H1 (cell line): Measurements from ENCODE around the gene EPDR1. TPM values are rescaled to one million over a fixed set of nuclear protein-coding genes. Genes with fewer than 3 reads are reported as not detected.

ENCODE experiments used
- CTCF ChIA-PET: fragments of 300-600 bp; sonication (Branson Sonifier 250); formaldehyde crosslinking; loops from one replicate; lab custom pipeline; 2021; ENCODE audit not compliant: partially characterized antibody; lab: Charles Lee
- POLR2A ChIA-PET: fragments of 300-600 bp; sonication (Branson Sonifier 250); formaldehyde crosslinking; loops from one replicate; lab custom pipeline; 2021; ENCODE audit warnings: inconsistent platforms; ENCODE audit not compliant: partially characterized antibody; lab: Charles Lee
- DNase-seq, 2 experiments: peaks; one replicate each; pipeline versions ENCODE4 v3.0.0 to v3.0.0-alpha.2; 2010 to 2022; ENCODE audit warnings: low spot score in 2 of 2, low read depth in 1 of 2, mixed read lengths in 1 of 2
- FAIRE-seq: peaks from 2 replicates; lab custom pipeline; 2011; peaks lifted over from hg19 to GRCh38; lab: Jason Lieb, UNC
- H2AFZ ChIP-seq: 2 replicates; pipeline ENCODE4 v1.8.1; 2012; ENCODE audit warnings: low read length, inconsistent platforms
- H2AK5ac ChIP-seq: 2 replicates; pipeline ENCODE4 v1.6.1; 2013; ENCODE audit warnings: low read depth, low read length
- H2BK120ac ChIP-seq: replicated peaks from 2 replicates; pipeline ENCODE3; 2013; ENCODE audit warnings: low read depth, low read length, inconsistent platforms
- H2BK12ac ChIP-seq: 2 replicates; pipeline ENCODE4 v1.6.1; 2013; ENCODE audit warnings: low read depth, low read length
- H2BK15ac ChIP-seq: 2 replicates; pipeline ENCODE4 v1.6.1; 2013; ENCODE audit warnings: low read length
- H2BK20ac ChIP-seq: 2 replicates; pipeline ENCODE4 v1.6.1; 2013; ENCODE audit warnings: low read length
- H2BK5ac ChIP-seq: 2 replicates; pipeline ENCODE4 v1.6.1; 2013; ENCODE audit warnings: low read depth, low read length
- H3K14ac ChIP-seq: 2 replicates; pipeline ENCODE4 v1.6.1; 2013; ENCODE audit warnings: inconsistent platforms; ENCODE audit not compliant: insufficient read length
- H3K18ac ChIP-seq: 2 replicates; pipeline ENCODE4 v1.6.1; 2013; ENCODE audit warnings: low read length; ENCODE audit errors: extremely low read depth
- H3K23ac ChIP-seq: 2 replicates; pipeline ENCODE4 v1.6.1; 2013; ENCODE audit warnings: inconsistent platforms; ENCODE audit not compliant: insufficient read length
- H3K23me2 ChIP-seq: 2 replicates; pipeline ENCODE4 v1.6.1; 2013; ENCODE audit warnings: low read depth, low read length
- H3K27ac ChIP-seq: 2 replicates; pipeline ENCODE4 v1.6.1; 2011; ENCODE audit warnings: low read depth, low read length, inconsistent platforms
- H3K27me3 ChIP-seq, 4 experiments: replicated peaks in 1 of 4; 1 replicate in 1 of 4; 2 replicates in 3 of 4; pipeline versions ENCODE4 v1.6.1 to v1.8.1; 2011 to 2013; ENCODE audit warnings: low read length in 3 of 4, mild to moderate bottlenecking in 3 of 4, inconsistent platforms in 2 of 4, mixed read lengths in 2 of 4, moderate library complexity in 1 of 4; ENCODE audit not compliant: control insufficient read depth in 3 of 4, insufficient read depth in 3 of 4; ENCODE audit errors: extremely low read depth in 1 of 4
- H3K36me3 ChIP-seq, 4 experiments: 2 replicates each; pipeline versions ENCODE4 v1.6.1 to v1.8.1; 2011 to 2013; ENCODE audit warnings: mild to moderate bottlenecking in 4 of 4, low read length in 3 of 4, moderate library complexity in 2 of 4, control low read depth in 1 of 4, inconsistent platforms in 1 of 4; ENCODE audit not compliant: insufficient read depth in 4 of 4, control insufficient read depth in 2 of 4
- H3K4ac ChIP-seq: replicated peaks from 2 replicates; pipeline ENCODE3; 2013; ENCODE audit warnings: low read length, low read depth, mixed read lengths, inconsistent platforms; ENCODE audit not compliant: insufficient read length
- H3K4me1 ChIP-seq, 4 experiments: replicated peaks in 1 of 4; 1 replicate in 1 of 4; 2 replicates in 3 of 4; pipeline versions ENCODE4 v1.6.1 to v1.8.1; 2011 to 2013; ENCODE audit warnings: low read length in 3 of 4, inconsistent platforms in 2 of 4, mixed read lengths in 1 of 4; ENCODE audit not compliant: insufficient read depth in 4 of 4, control insufficient read depth in 3 of 4
- H3K4me2 ChIP-seq, 2 experiments: 2 replicates each; pipeline versions ENCODE4 v1.6.1 to v1.8.1; 2011 to 2013; ENCODE audit warnings: low read depth in 2 of 2, low read length in 2 of 2, control low read depth in 1 of 2, inconsistent platforms in 1 of 2, mild to moderate bottlenecking in 1 of 2; ENCODE audit not compliant: insufficient read depth in 1 of 2
- H3K4me3 ChIP-seq, 4 experiments: fragments of 200-600, 300-600 bp in 1 of 4; sonication (generic), shearing (Covaris generic), sonication (Bioruptor Twin) in 1 of 4; 2 replicates each; pipeline versions ENCODE4 v1.5.1 to v1.8.1; 2011 to 2016; ENCODE audit warnings: low read length in 4 of 4, low read depth in 3 of 4, control low read depth in 2 of 4, inconsistent platforms in 2 of 4, mild to moderate bottlenecking in 2 of 4, mixed read lengths in 1 of 4, moderate library complexity in 1 of 4; ENCODE audit not compliant: insufficient read depth in 2 of 4; ENCODE audit errors: extremely low read depth in 1 of 4
- H3K56ac ChIP-seq: replicated peaks from 2 replicates; pipeline ENCODE3; 2013; ENCODE audit warnings: low read depth, mild to moderate bottlenecking, mixed read lengths, low read length, inconsistent platforms; ENCODE audit not compliant: insufficient read length
- H3K79me1 ChIP-seq: 2 replicates; pipeline ENCODE4 v1.6.1; 2013; ENCODE audit warnings: low read depth, low read length, control low read depth
- H3K79me2 ChIP-seq, 2 experiments: 2 replicates each; pipeline versions ENCODE4 v1.6.1 to v1.8.1; 2012 to 2013; ENCODE audit warnings: low read length in 2 of 2, mild to moderate bottlenecking in 2 of 2, inconsistent platforms in 1 of 2; ENCODE audit not compliant: insufficient read depth in 2 of 2, control insufficient read depth in 1 of 2
- H3K9ac ChIP-seq, 4 experiments: replicated peaks in 1 of 4; 1 replicate in 1 of 4; 2 replicates in 3 of 4; pipeline versions ENCODE4 v1.6.1 to v1.8.1; 2011 to 2013; ENCODE audit warnings: low read depth in 3 of 4, low read length in 3 of 4, control low read depth in 2 of 4, mild to moderate bottlenecking in 2 of 4, moderate library complexity in 2 of 4, inconsistent platforms in 1 of 4; ENCODE audit errors: extremely low read depth in 1 of 4
- H3K9me3 ChIP-seq, 2 experiments: 2 replicates each; pipeline versions ENCODE4 v1.6.1 to v1.8.1; 2012 to 2013; ENCODE audit warnings: mild to moderate bottlenecking in 2 of 2, moderate library complexity in 2 of 2, control low read depth in 1 of 2, inconsistent platforms in 1 of 2, low read depth in 1 of 2, low read length in 1 of 2, mixed read lengths in 1 of 2; ENCODE audit not compliant: insufficient read depth in 2 of 2
- H4K20me1 ChIP-seq, 2 experiments: replicated peaks in 1 of 2; 2 replicates each; pipeline versions ENCODE3 to v1.8.1; 2011 to 2013; ENCODE audit warnings: inconsistent platforms in 2 of 2, low read length in 2 of 2, mild to moderate bottlenecking in 1 of 2; ENCODE audit not compliant: insufficient read depth in 2 of 2, control insufficient read depth in 1 of 2
- H4K5ac ChIP-seq: 2 replicates; pipeline ENCODE4 v1.6.1; 2013; ENCODE audit warnings: low read length, low read depth, mixed read lengths, inconsistent platforms; ENCODE audit not compliant: insufficient read length
- H4K8ac ChIP-seq: 2 replicates; pipeline ENCODE4 v1.8.0; 2013; ENCODE audit warnings: mild to moderate bottlenecking, moderate library complexity, low read length, inconsistent platforms; ENCODE audit not compliant: insufficient read depth; ENCODE audit errors: extremely low read depth
- H4K91ac ChIP-seq: replicated peaks from 2 replicates; pipeline ENCODE3; 2013; ENCODE audit warnings: low read length, mixed read lengths, inconsistent platforms; ENCODE audit not compliant: insufficient read length
- CHD2 ChIP-seq: IDR thresholded peaks from 2 replicates; pipeline ENCODE4 v1.6.1; 2012; ENCODE audit warnings: low read length, improper control_type of control experiment
- CTCF ChIP-seq, 3 experiments: IDR thresholded peaks; 1 replicate in 2 of 3; 2 replicates in 1 of 3; pipeline versions ENCODE4 v1.5.1 to v1.6.1; 2011; ENCODE audit warnings: low read length in 3 of 3, mild to moderate bottlenecking in 3 of 3, inconsistent platforms in 2 of 3, low read depth in 1 of 3, moderate library complexity in 1 of 3; ENCODE audit not compliant: insufficient read depth in 1 of 3; ENCODE audit errors: control extremely low read depth in 1 of 3
- GTF2F1 ChIP-seq: IDR thresholded peaks from 2 replicates; pipeline ENCODE4 v1.6.1; 2012; ENCODE audit warnings: low read depth, low read length, improper control_type of control experiment, borderline replicate concordance
- KDM4A ChIP-seq: IDR thresholded peaks from one replicate; pipeline ENCODE4 v1.7.1; 2012; ENCODE audit warnings: low read depth, mild to moderate bottlenecking, moderate library complexity, low read length, inconsistent platforms; ENCODE audit not compliant: severe bottlenecking
- KDM5A ChIP-seq: fragments of 200-600 bp; IDR thresholded peaks from 2 replicates; pipeline ENCODE4 v1.7.1; 2012; ENCODE audit warnings: mild to moderate bottlenecking, low read length, inconsistent platforms, mixed read lengths
- TAF7 ChIP-seq: optimal IDR thresholded peaks from 2 replicates; pipeline ENCODE3; 2011; ENCODE audit warnings: low read depth, mild to moderate bottlenecking, inconsistent platforms, low read length, moderate library complexity, borderline replicate concordance
- USF2 ChIP-seq: IDR thresholded peaks from 2 replicates; pipeline ENCODE4 v1.6.1; 2011; ENCODE audit warnings: low read length, improper control_type of control experiment
- polyA plus RNA-seq, 7 experiments: library from polyadenylated mRNA; depleted of rRNA in 3 of 7; stranded (reverse) in 5 of 7; unstranded in 2 of 7; fragments of >200 nt in 5 of 7; fragments of 200-250 nt in 2 of 7; gene quantifications; 1 replicate in 5 of 7; 2 replicates in 1 of 7; 4 replicates in 1 of 7; pipeline versions ENCODE4 v1.2.1 to v1.2.3, GENCODE V29; 2011 to 2013; ENCODE audit warnings: missing spikeins in 2 of 7, mixed read lengths in 2 of 7
- total RNA-seq: library from RNA; stranded (reverse); fragmentation: NEBNext Ultra II Directional; extraction: Animal tissue kit (Norgen Biotek cat#: 25700); gene quantifications from 2 replicates; pipeline ENCODE4 v1.2.1, GENCODE V29; 2021

EPDR1 gene
- total and polyA plus RNA-seq, 2 of the 8 experiments (the other 6 are each of a cell fraction or from before 2014, with no cell fraction given): 6.4 to 8.2 TPM

GRCh38 chr7:37956791-37957190 is 36.4 kb downstream of the EPDR1 start:
- no peak overlapping the region for H3K56ac ChIP-seq
- no peak overlapping the region for H3K4me2 ChIP-seq
- H3K4me3 ChIP-seq: no peak overlapping the region
- no peak overlapping the region for H3K27ac ChIP-seq
- H3K4me1 ChIP-seq: no peaks in the 10 kb centered on the region
- ChIA-PET CTCF (interaction anchor here (1.2 to 1.8 kb wide), 3 partner anchors 38 to 259 kb away, joined by 3 to 5 read pairs (median 4); no protein-coding TSS in a partner anchor), POLR2A (no interaction called here)
- no peak overlapping the region for H3K9ac ChIP-seq
- no peak overlapping the region for H2AFZ ChIP-seq
- H3K9me3 ChIP-seq: no peaks in the 10 kb centered on the region
- no peak overlapping the region for H3K14ac ChIP-seq
- no peaks in the 10 kb centered on the region for H3K79me1 ChIP-seq
- no peak overlapping the region for H2AK5ac ChIP-seq
- H3K23ac ChIP-seq: no peak overlapping the region
- DNase-seq (no peak), FAIRE-seq (no peak)
- no peaks in the 10 kb centered on the region for H4K20me1 ChIP-seq
- no peaks in the 10 kb centered on the region for H3K79me2 ChIP-seq
- no peak overlapping the region for H2BK120ac ChIP-seq
- H2BK5ac ChIP-seq: no peak overlapping the region
- H3K4ac ChIP-seq: no peak overlapping the region
- no peak overlapping the region for H4K91ac ChIP-seq
- TF ChIP-seq KDM4A: no peak
- no peak for TF ChIP-seq GTF2F1
- TF ChIP-seq CHD2: no peak
- TF ChIP-seq TAF7: no peak
- no peak for TF ChIP-seq KDM5A
- no peak for TF ChIP-seq USF2
- TF ChIP-seq CTCF (IDR thresholded peaks at IDR 0.05; ENCODE audit: control extremely low read depth in 1 of 3, insufficient read depth in 1 of 3, low read depth in 1 of 3, low read length in 3 of 3): no peak
- H4K5ac ChIP-seq: no peak overlapping the region
- no peaks in the 10 kb centered on the region for H3K36me3 ChIP-seq
- no peak overlapping the region for H2BK20ac ChIP-seq
- H3K18ac ChIP-seq: no peak overlapping the region
- no peak overlapping the region for H2BK12ac ChIP-seq
- no peaks in the 10 kb centered on the region for H3K23me2 ChIP-seq
- H2BK15ac ChIP-seq: no peak overlapping the region
- no peak overlapping the region for H4K8ac ChIP-seq
- H3K27me3 ChIP-seq: no peaks in the 10 kb centered on the region
